Epithelial cell of proximal tubule (primary cell): ENCODE measurements around the gene ADAM8. TPM values are rescaled to one million over a fixed set of nuclear protein-coding genes. Genes with fewer than 3 reads are reported as not detected.
"Not testable (repeated sequence)": the region's sequence is repeated elsewhere in the genome, so short reads cannot be mapped to it uniquely, and the experiment has no call there.

Experiments used
- DNase-seq: peaks from one replicate; pipeline ENCODE4 v3.0.0-alpha.2; 2011; ENCODE audit warnings: low read depth
- H3K4me3 ChIP-seq: 2 replicates; pipeline ENCODE4 v1.5.1; 2011; ENCODE audit warnings: low read depth, mild to moderate bottlenecking, low read length
- CTCF ChIP-seq: conservative IDR thresholded peaks from 2 replicates; pipeline ENCODE4 v1.5.1; 2012; ENCODE audit warnings: low read depth, mild to moderate bottlenecking, low read length
- total RNA-seq: library from RNA; depleted of rRNA; stranded (reverse); fragments of >200 nt; gene quantifications from 2 replicates; pipeline ENCODE4 v1.2.3, GENCODE V29; 2015

The ADAM8 gene
- 26.0 and 52.6 TPM in 2 replicates for total RNA-seq

GRCh38 chr10:133276435-133277201 lies at the start of gene ADAM8:
Gene ADAM8 (minus strand): TSS chr10:133276868. CDS start chr10:133276817, 51 bp downstream.
- no peak for DNase-seq
- H3K4me3 ChIP-seq = no peak within 1 kb of the TSS
- TF ChIP-seq CTCF = no peak

GRCh38 chr10:133326223-133326551 lies 49.5 kb upstream of the ADAM8 start:
- TF ChIP-seq CTCF = no peak
- peak overlapping the region; percentile 26 for H3K4me3 ChIP-seq
- no peak for DNase-seq

- TF ChIP-seq CTCF = no peak
- H3K4me3 ChIP-seq = peak overlapping the region; percentile 51
- no peak for DNase-seq
Measured at GRCh38 chr10:133325440-133326222, 49.0 kb upstream of the ADAM8 start.

DNA sequence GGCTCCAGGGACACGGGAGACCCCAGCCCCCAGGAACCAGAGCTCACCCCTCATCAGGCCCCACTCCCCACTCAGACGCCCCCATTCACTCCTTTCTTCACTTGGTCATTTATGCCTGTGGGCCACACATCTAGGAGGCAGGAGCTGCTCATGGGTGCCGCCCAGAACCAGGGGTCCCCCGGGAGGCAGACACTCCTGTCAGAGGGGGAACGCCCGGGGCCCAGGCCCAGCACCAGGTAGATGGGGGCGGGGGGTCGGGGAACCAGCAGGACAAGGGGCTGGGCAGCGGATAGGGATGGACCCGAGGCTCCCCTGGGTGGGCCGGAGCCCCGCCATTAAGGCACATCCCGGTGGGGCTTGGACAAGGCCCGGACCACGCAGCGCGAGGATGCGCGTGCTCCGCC lies 48.2 kb upstream of the ADAM8 start:
- no peak for DNase-seq
- H3K4me3 ChIP-seq = peak overlapping the region; percentile 51
- no peak for TF ChIP-seq CTCF

GRCh38 chr10:133324198-133324792 lies 47.6 kb upstream of the ADAM8 start:
- peak overlapping the region; percentile 58 for H3K4me3 ChIP-seq
- no peak for DNase-seq
- TF ChIP-seq CTCF = no peak

DNA sequence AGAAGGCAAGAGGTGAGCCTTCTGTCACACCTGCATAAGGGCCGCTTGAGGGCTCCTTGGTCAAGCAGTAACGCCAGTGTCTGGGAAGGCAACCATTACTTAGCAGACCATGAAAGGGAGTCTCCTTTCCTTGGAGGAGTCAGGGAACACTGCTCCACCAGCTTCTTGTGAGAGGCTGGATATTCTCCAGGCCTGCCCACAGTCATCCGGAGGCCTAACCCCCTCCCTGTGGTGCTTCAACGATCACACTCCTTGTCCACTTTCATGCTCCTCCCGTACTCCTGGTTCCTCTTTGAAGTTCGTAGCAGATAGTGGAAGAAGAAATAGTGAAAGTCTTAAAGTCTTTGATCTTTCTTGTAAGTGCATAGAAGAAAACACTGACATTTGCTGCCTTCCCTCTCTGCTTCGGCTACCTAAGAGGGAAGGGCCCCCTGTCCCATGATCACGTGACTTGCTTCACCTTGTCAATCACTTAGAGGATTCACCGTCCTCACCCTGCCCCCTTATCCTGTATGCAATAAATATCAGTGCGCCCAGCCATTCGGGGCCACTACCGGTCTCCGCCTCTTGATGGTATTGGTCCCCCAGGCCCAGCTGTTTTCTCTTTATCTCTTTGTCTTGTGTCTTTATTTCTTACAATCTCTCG lies 45.5 kb upstream of the ADAM8 start:
- not testable (repeated sequence) for DNase-seq, H3K4me3 ChIP-seq

DNA sequence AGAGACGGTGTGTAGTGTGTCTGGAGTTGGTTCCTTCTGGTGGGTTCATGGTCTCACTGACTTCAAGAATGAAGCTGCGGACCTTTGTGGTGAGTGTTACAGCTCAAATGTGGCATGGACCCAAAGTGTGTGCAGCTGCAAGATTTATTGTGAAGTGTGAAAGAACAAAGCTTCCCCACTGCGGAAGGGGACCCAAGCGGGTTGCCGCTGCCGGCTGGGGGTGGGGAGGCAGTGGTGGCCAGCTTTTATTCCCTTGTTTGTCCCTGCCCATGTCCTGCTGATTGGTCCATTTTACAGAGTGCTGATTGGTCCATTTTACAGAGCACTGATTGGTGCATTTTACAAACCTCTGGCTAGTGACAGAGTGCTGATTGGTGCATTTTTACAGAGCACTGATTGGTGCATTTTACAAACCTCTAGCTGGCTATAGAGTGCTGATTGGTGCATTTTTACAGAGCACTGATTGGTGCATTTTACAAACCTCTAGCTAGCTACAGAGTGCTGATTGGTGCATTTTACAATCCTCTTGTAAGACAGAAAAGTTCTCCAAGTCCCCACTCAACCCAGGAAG lies 44.3 kb upstream of the ADAM8 start:
- not testable (repeated sequence) for H3K4me3 ChIP-seq, DNase-seq
